Muscle layer of duodenum (tissue), 2 donors: Measurements from ENCODE around the gene P2RX5.
"Not testable (repeated sequence)": the region's sequence is repeated elsewhere in the genome, so short reads cannot be mapped to it uniquely, and the experiment has no call there.

Experiments
- H3K27ac ChIP-seq: one replicate; pipeline ENCODE4 v1.7.0; 2013; ENCODE audit warnings: mild to moderate bottlenecking, low read length
- H3K27me3 ChIP-seq: one replicate; pipeline ENCODE4 v1.7.0; 2013; ENCODE audit warnings: low read depth, mild to moderate bottlenecking, control low read depth, low read length
- H3K36me3 ChIP-seq, 2 donors: one replicate each; pipeline ENCODE4 v1.7.0; 2013; ENCODE audit warnings: low read length in 2 of 2, control low read depth in 1 of 2, mild to moderate bottlenecking in 1 of 2; ENCODE audit not compliant: insufficient read depth in 2 of 2, control insufficient read depth in 1 of 2
- H3K4me1 ChIP-seq, 2 donors: one replicate each; pipeline ENCODE4 v1.7.0; 2013; ENCODE audit warnings: low read length in 2 of 2, mild to moderate bottlenecking in 2 of 2, control low read depth in 1 of 2, moderate library complexity in 1 of 2; ENCODE audit not compliant: insufficient read depth in 2 of 2, control insufficient read depth in 1 of 2
- H3K4me3 ChIP-seq, 2 donors: one replicate each; pipeline ENCODE4 v1.7.0; 2013; ENCODE audit warnings: low read length in 2 of 2, low read depth in 1 of 2, mild to moderate bottlenecking in 1 of 2
- H3K9me3 ChIP-seq, 2 donors: one replicate each; pipeline ENCODE4 v1.7.0; 2013; ENCODE audit warnings: low read length in 2 of 2, control low read depth in 1 of 2, mild to moderate bottlenecking in 1 of 2; ENCODE audit not compliant: control insufficient read depth in 1 of 2
- donor health status: healthy.

Gene P2RX5

GRCh38 chr17:3708366-3708765, 12.4 kb upstream of the P2RX5 start:
- Histone ChIP-seq H3K9me3 (no peaks in the 10 kb centered on the region), H3K27ac (no peak overlapping the region), H3K36me3 (peaks cover 5 to 11% of the 10 kb centered on the region in 2 donors), H3K4me3 (no peak overlapping the region), H3K27me3 (no peaks in the 10 kb centered on the region), H3K4me1 (no peaks in the 10 kb centered on the region)

GRCh38 chr17:3705718-3705984, 9.7 kb upstream of the P2RX5 start:
- H3K4me1 ChIP-seq, H3K36me3 ChIP-seq, H3K4me3 ChIP-seq: not testable (repeated sequence)

GRCh38 chr17:3704931-3705717, 9.2 kb upstream of the P2RX5 start:
- Histone ChIP-seq H3K4me3 (no peak overlapping the region), H3K27ac (no peak overlapping the region), H3K4me1 (no peaks in the 10 kb centered on the region), H3K27me3 (no peaks in the 10 kb centered on the region), H3K9me3 (no peaks in the 10 kb centered on the region), H3K36me3 (no peaks in the 10 kb centered on the region)

More at GRCh38 chr17:3705718-3705984, 9.7 kb upstream of the P2RX5 start:
- H3K9me3 ChIP-seq, H3K27ac ChIP-seq, H3K27me3 ChIP-seq: not testable (repeated sequence)

GRCh38 chr17:3702041-3702539, 6.1 kb upstream of the P2RX5 start:
- not testable (repeated sequence) for H3K36me3 ChIP-seq, H3K27me3 ChIP-seq, H3K27ac ChIP-seq, H3K4me3 ChIP-seq, H3K4me1 ChIP-seq
- peaks cover 0 to 12% of the 10 kb centered on the region in 2 donors for H3K9me3 ChIP-seq

- peaks cover 12% of the 10 kb centered on the region for H3K27me3 ChIP-seq
- H3K36me3 ChIP-seq = no peaks in the 10 kb centered on the region
- no peak overlapping the region for H3K4me3 ChIP-seq
- H3K4me1 ChIP-seq = peaks cover 0 to 10% of the 10 kb centered on the region in 2 donors
- H3K9me3 ChIP-seq = peaks cover 0 to 12% of the 10 kb centered on the region in 2 donors
- H3K27ac ChIP-seq = no peak overlapping the region
Measured at GRCh38 chr17:3699951-3700350, 4.0 kb upstream of the P2RX5 start.

GRCh38 chr17:3698139-3698538, 2.2 kb upstream of the P2RX5 start:
- Histone ChIP-seq H3K36me3 (no peaks in the 10 kb centered on the region), H3K4me1 (peaks cover 0 to 14% of the 10 kb centered on the region in 2 donors), H3K9me3 (peaks cover 0 to 12% of the 10 kb centered on the region in 2 donors), H3K4me3 (no peak overlapping the region), H3K27ac (no peak overlapping the region), H3K27me3 (peaks cover 16% of the 10 kb centered on the region)

- Histone ChIP-seq H3K36me3 (no peaks in the 10 kb centered on the region), H3K27ac (no peak overlapping the region), H3K4me1 (peaks cover 0 to 14% of the 10 kb centered on the region in 2 donors), H3K9me3 (peaks cover 0 to 12% of the 10 kb centered on the region in 2 donors), H3K4me3 (no peak overlapping the region), H3K27me3 (peaks cover 16% of the 10 kb centered on the region)
Measured at GRCh38 chr17:3697103-3697476, 1.1 kb upstream of the P2RX5 start.

- H3K27me3 ChIP-seq = peaks cover 16% of the 10 kb centered on the region
- peak overlapping the region; percentile 21 to 66 for H3K4me3 ChIP-seq
Measured at GRCh38 chr17:3695129-3695722, 729 bp downstream of the P2RX5 start.

GRCh38 chr17:3693829-3694231, 2.1 kb downstream of the P2RX5 start:
- Histone ChIP-seq H3K4me3 (no peak overlapping the region), H3K36me3 (no peaks in the 10 kb centered on the region), H3K4me1 (peaks cover 0 to 14% of the 10 kb centered on the region in 2 donors), H3K9me3 (peaks cover 0 to 12% of the 10 kb centered on the region in 2 donors), H3K27ac (no peak overlapping the region), H3K27me3 (peaks cover 16% of the 10 kb centered on the region)

More at GRCh38 chr17:3695129-3695722, 729 bp downstream of the P2RX5 start:
- H3K27ac ChIP-seq = no peak overlapping the region
- H3K36me3 ChIP-seq = no peaks in the 10 kb centered on the region
- H3K4me1 ChIP-seq = peaks cover 0 to 14% of the 10 kb centered on the region in 2 donors
- H3K9me3 ChIP-seq = peaks cover 0 to 12% of the 10 kb centered on the region in 2 donors

- Histone ChIP-seq H3K27me3 (peaks cover 16% of the 10 kb centered on the region), H3K4me3 (no peak overlapping the region), H3K36me3 (no peaks in the 10 kb centered on the region), H3K27ac (no peak overlapping the region), H3K9me3 (peaks cover 0 to 7% of the 10 kb centered on the region in 2 donors), H3K4me1 (peaks cover 0 to 14% of the 10 kb centered on the region in 2 donors)
Measured at GRCh38 chr17:3693141-3693540, 2.8 kb downstream of the P2RX5 start.

GRCh38 chr17:3692346-3692745, 3.6 kb downstream of the P2RX5 start:
- Histone ChIP-seq H3K4me3 (no peak overlapping the region), H3K27me3 (peaks cover 14% of the 10 kb centered on the region), H3K27ac (no peak overlapping the region), H3K36me3 (no peaks in the 10 kb centered on the region), H3K4me1 (peaks cover 0 to 14% of the 10 kb centered on the region in 2 donors), H3K9me3 (no peaks in the 10 kb centered on the region)
